NB4 (cell line): ENCODE measurements around the gene SOBP.

Experiments used
- CTCF ChIP-seq: IDR thresholded peaks from one replicate; pipeline ENCODE4 v1.5.1; 2012; ENCODE audit warnings: low read depth, low read length
- MYC ChIP-seq: IDR thresholded peaks from 2 replicates; pipeline ENCODE4 v1.6.1; 2011; ENCODE audit warnings: low read depth, low read length
- POLR2A ChIP-seq: IDR thresholded peaks from 2 replicates; pipeline ENCODE4 v1.6.1; 2011; ENCODE audit warnings: mild to moderate bottlenecking; ENCODE audit not compliant: insufficient read length; ENCODE audit errors: extremely low read depth

DNA sequence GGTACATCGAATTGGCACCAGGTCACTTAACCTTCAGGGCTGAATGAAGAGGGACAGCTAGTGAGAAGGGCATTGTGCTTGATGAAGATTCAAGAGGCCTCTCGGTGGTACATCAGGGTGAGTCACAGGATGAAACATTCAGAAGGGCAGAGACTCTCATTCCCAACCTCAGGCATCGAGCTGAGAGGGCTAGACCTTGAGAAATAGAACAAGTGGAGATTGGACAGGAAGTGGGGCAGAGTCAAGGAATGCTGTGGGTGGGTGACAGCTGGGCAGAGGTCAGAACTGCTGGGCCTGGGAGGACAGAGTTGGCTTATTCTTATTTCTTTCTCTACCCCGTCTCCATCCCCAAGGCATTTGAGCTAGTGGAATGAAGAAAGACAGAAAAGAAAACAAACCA is 208.2 kb downstream of the SOBP start:
- no peak for TF ChIP-seq CTCF
- TF ChIP-seq POLR2A = no peak
- TF ChIP-seq MYC = no peak
